HepG2 (cell line): ENCODE measurements around the gene RRAS. TPM values are rescaled to one million over a fixed set of nuclear protein-coding genes. Genes with fewer than 3 reads are reported as not detected.
A peak's percentile ranks its signal among the peaks of the same experiment; 100 is the strongest.

ENCODE experiments used
- CENPX ChIP-seq: sonication (generic); formaldehyde crosslinking; IDR thresholded peaks from 2 replicates; pipeline ENCODE4 v1.9.0; 2021; ENCODE audit warnings: mild to moderate bottlenecking, missing genetic modification reagents, moderate library complexity
- DMTF1 ChIP-seq: sonication (generic); formaldehyde crosslinking; IDR thresholded peaks from 2 replicates; pipeline ENCODE4 v1.4.0; 2020; ENCODE audit warnings: mild to moderate bottlenecking, missing genetic modification reagents
- ETS1 ChIP-seq: sonication (generic); formaldehyde crosslinking; IDR thresholded peaks from 2 replicates; pipeline ENCODE4 v1.4.0; 2020; ENCODE audit warnings: missing genetic modification reagents
- KAT2B ChIP-seq: fragments of 150-350 bp; IDR thresholded peaks from 2 replicates; pipeline ENCODE4 v1.6.1; 2014; ENCODE audit warnings: low read depth, low read length, borderline replicate concordance
- MEF2D ChIP-seq: sonication (generic); formaldehyde crosslinking; IDR thresholded peaks from 2 replicates; pipeline ENCODE4 v1.5.1; 2020; ENCODE audit warnings: mild to moderate bottlenecking, missing genetic modification reagents
- PAWR ChIP-seq: sonication (generic); formaldehyde crosslinking; IDR thresholded peaks from 2 replicates; pipeline ENCODE4 v1.4.0; 2020; ENCODE audit warnings: missing genetic modification reagents, mild to moderate bottlenecking, borderline replicate concordance
- POLR2A ChIP-seq, 2 experiments: IDR thresholded peaks; 2 replicates each; pipeline ENCODE4 v1.6.1; 2011; ENCODE audit warnings: low read depth in 2 of 2, low read length in 2 of 2, mild to moderate bottlenecking in 1 of 2, moderate library complexity in 1 of 2; ENCODE audit not compliant: insufficient read depth in 1 of 2
- PPARG ChIP-seq: conservative IDR thresholded peaks from 2 replicates; pipeline ENCODE4 v1.6.1; 2016; ENCODE audit warnings: missing biosample characterization, missing genetic modification reagents
- RORA ChIP-seq: sonication (generic); formaldehyde crosslinking; IDR thresholded peaks from 2 replicates; pipeline ENCODE4 v1.5.0; 2020; ENCODE audit warnings: mild to moderate bottlenecking, missing genetic modification reagents, moderate library complexity
- SMARCE1 ChIP-seq: fragments of 450-650 bp; IDR thresholded peaks from 2 replicates; pipeline ENCODE4 v1.6.1; 2017; ENCODE audit warnings: borderline replicate concordance
- ZNF446 ChIP-seq: sonication (generic); formaldehyde crosslinking; IDR thresholded peaks from 2 replicates; pipeline ENCODE4 v1.5.0; 2020; ENCODE audit warnings: mild to moderate bottlenecking, missing genetic modification reagents
- ZNF569 ChIP-seq: sonication (generic); formaldehyde crosslinking; IDR thresholded peaks from 2 replicates; pipeline ENCODE4 v1.5.0; 2020; ENCODE audit warnings: mild to moderate bottlenecking, missing genetic modification reagents, moderate library complexity, borderline replicate concordance
- ZNF672 ChIP-seq: sonication (generic); formaldehyde crosslinking; IDR thresholded peaks from 2 replicates; pipeline ENCODE4 v1.8.1; 2022; ENCODE audit warnings: missing genetic modification reagents
- polyA plus RNA-seq, 8 experiments: library from polyadenylated mRNA; depleted of rRNA in 3 of 8; stranded (reverse) in 7 of 8; unstranded in 1 of 8; fragments of >200 nt; fragmentation: Illumina TruSeq in 4 of 8; extraction: Trizol in 4 of 8; gene quantifications; 2 replicates each; pipeline versions ENCODE4 v1.2.1 to v1.2.3, GENCODE V29; 2011 to 2016; ENCODE audit warnings: low read depth in 4 of 8, missing spikeins in 1 of 8, mixed read lengths in 1 of 8; ENCODE audit not compliant: insufficient read depth in 1 of 8
- total RNA-seq, 5 experiments: library from RNA; depleted of rRNA; stranded (reverse); fragments of >200 nt; fragmentation: Illumina TruSeq; extraction: Trizol; gene quantifications; 2 replicates each; pipeline ENCODE4 v1.2.3, GENCODE V29; 2016; ENCODE audit warnings: low read depth in 1 of 5
- TF ChIP-seq, protein P1 (sequence below): IDR thresholded peaks from 2 replicates; pipeline ENCODE4 v1.6.1; 2012; ENCODE audit warnings: low read depth, low read length, improper control_type of control experiment
- TF ChIP-seq, protein P2 (sequence below): sonication (generic); formaldehyde crosslinking; IDR thresholded peaks from 2 replicates; pipeline ENCODE4 v1.4.0; 2020; ENCODE audit warnings: missing genetic modification reagents
- TF ChIP-seq, protein P3 (sequence below): sonication (generic); formaldehyde crosslinking; IDR thresholded peaks from 2 replicates; pipeline ENCODE4 v1.5.0; 2020; ENCODE audit warnings: mild to moderate bottlenecking, missing genetic modification reagents, moderate library complexity

The RRAS gene
- total and polyA plus RNA-seq, 2 of the 13 experiments (the other 11 are each of a cell fraction or from before 2014, with no cell fraction given): 1.5 to 12.0 TPM

GRCh38 chr19:49665351-49666119 lies 25.6 kb upstream of the RRAS start, which contains the start of the genes BCL2L12 and IRF3 (continued):
- TF ChIP-seq, protein P1, sequence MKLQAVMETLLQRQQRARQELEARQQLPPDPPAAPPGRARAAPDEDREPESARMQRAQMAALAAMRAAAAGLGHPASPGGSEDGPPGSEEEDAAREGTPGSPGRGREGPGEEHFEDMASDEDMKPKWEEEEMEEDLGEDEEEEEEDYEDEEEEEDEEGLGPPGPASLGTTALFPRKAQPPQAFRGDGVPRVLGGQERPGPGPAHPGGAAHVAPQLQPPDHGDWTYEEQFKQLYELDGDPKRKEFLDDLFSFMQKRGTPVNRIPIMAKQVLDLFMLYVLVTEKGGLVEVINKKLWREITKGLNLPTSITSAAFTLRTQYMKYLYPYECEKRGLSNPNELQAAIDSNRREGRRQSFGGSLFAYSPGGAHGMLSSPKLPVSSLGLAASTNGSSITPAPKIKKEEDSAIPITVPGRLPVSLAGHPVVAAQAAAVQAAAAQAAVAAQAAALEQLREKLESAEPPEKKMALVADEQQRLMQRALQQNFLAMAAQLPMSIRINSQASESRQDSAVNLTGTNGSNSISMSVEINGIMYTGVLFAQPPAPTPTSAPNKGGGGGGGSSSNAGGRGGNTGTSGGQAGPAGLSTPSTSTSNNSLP: 0 out of 2 replicates have a peak, but pooled peaks have one; percentile 10
- TF ChIP-seq PAWR (CRISPR knock-in tag) (no peak), PPARG (CRISPR knock-in tag) (0 out of 2 replicates have a peak, but pooled peaks have one; percentile 29), RORA (CRISPR knock-in tag) (no peak), ZNF446 (CRISPR knock-in tag) (no peak), CENPX (CRISPR knock-in tag) (no peak), DMTF1 (CRISPR knock-in tag) (0 out of 2 replicates have a peak, but pooled peaks have one; percentile 29), KAT2B (peak; percentile 78), POLR2A (IDR thresholded peaks at IDR 0.05; ENCODE audit: insufficient read depth in 1 of 2, low read depth in 2 of 2, low read length in 2 of 2) (peak; percentile 32 to 69; a peak in 2 of 4 replicates), MEF2D (CRISPR knock-in tag) (peak; percentile 73), ZNF569 (CRISPR knock-in tag) (no peak), SMARCE1 (no peak), ETS1 (CRISPR knock-in tag) (no peak), ZNF672 (CRISPR knock-in tag) (no peak)
- TF ChIP-seq, protein P2, sequence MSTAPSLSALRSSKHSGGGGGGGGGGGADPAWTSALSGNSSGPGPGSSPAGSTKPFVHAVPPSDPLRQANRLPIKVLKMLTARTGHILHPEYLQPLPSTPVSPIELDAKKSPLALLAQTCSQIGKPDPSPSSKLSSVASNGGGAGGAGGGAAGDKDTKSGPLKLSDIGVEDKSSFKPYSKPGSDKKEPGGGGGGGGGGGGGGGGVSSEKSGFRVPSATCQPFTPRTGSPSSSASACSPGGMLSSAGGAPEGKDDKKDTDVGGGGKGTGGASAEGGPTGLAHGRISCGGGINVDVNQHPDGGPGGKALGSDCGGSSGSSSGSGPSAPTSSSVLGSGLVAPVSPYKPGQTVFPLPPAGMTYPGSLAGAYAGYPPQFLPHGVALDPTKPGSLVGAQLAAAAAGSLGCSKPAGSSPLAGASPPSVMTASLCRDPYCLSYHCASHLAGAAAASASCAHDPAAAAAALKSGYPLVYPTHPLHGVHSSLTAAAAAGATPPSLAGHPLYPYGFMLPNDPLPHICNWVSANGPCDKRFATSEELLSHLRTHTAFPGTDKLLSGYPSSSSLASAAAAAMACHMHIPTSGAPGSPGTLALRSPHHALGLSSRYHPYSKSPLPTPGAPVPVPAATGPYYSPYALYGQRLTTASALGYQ (CRISPR knock-in tag): peak; percentile 43; the same call in 1 of the 2 replicates
- TF ChIP-seq, protein P3, sequence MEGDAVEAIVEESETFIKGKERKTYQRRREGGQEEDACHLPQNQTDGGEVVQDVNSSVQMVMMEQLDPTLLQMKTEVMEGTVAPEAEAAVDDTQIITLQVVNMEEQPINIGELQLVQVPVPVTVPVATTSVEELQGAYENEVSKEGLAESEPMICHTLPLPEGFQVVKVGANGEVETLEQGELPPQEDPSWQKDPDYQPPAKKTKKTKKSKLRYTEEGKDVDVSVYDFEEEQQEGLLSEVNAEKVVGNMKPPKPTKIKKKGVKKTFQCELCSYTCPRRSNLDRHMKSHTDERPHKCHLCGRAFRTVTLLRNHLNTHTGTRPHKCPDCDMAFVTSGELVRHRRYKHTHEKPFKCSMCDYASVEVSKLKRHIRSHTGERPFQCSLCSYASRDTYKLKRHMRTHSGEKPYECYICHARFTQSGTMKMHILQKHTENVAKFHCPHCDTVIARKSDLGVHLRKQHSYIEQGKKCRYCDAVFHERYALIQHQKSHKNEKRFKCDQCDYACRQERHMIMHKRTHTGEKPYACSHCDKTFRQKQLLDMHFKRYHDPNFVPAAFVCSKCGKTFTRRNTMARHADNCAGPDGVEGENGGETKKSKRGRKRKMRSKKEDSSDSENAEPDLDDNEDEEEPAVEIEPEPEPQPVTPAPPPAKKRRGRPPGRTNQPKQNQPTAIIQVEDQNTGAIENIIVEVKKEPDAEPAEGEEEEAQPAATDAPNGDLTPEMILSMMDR (CRISPR knock-in tag): peak; percentile 33; the same call in 1 of the 2 replicates
